ENCODE data around the gene EGFL6. TPM values are rescaled to one million over a fixed set of nuclear protein-coding genes. Genes with fewer than 3 reads are reported as not detected.

The EGFL6 gene, protein sequence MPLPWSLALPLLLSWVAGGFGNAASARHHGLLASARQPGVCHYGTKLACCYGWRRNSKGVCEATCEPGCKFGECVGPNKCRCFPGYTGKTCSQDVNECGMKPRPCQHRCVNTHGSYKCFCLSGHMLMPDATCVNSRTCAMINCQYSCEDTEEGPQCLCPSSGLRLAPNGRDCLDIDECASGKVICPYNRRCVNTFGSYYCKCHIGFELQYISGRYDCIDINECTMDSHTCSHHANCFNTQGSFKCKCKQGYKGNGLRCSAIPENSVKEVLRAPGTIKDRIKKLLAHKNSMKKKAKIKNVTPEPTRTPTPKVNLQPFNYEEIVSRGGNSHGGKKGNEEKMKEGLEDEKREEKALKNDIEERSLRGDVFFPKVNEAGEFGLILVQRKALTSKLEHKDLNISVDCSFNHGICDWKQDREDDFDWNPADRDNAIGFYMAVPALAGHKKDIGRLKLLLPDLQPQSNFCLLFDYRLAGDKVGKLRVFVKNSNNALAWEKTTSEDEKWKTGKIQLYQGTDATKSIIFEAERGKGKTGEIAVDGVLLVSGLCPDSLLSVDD
- under 1 TPM in 1 of 4 donors, not detected in 3; 0.22 TPM for total RNA-seq

DNA sequence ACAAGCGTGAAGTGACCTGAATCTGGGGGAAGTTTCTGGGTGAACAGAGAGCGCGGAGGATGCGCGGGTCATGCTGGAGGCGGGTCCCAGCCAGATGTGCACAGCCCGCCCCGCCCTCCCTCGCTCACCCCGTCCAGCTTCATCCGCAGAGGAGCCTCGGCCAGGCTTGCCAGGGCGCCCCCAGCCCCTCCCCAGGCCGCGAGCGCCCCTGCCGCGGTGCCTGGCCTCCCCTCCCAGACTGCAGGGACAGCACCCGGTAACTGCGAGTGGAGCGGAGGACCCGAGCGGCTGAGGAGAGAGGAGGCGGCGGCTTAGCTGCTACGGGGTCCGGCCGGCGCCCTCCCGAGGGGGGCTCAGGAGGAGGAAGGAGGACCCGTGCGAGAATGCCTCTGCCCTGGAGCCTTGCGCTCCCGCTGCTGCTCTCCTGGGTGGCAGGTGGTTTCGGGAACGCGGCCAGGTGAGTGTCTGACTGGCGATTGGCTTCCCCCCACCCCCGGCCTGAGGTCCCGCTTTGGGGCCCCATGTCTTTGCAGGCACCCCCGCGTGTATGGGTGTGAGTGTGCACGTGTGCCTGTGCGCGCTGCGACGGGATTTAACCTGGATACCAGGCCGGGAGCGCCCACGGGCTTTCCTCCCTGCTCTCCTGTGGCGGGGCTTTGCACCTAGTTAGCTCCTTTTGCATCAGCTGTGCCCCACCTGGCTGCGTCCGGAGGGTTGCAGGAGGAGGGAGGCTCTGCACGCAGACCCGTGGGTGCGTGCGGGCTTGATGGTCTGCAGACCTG lies at the start of gene EGFL6:
TSS of gene EGFL6 (plus strand) at position 123 of the 782 bp plus-strand sequence. CDS start at position 384, 261 bp downstream.
- no CpG with 5 or more reads among the region's 57 CpGs for WGBS, 2 donors (ENCODE audit: low coverage in 1 of 2)
- TF ChIP-seq POLR2AphosphoS5 (IDR thresholded peaks at IDR 0.05) (no peak), EP300 (IDR thresholded peaks at IDR 0.05) (no peak), POLR2A (IDR thresholded peaks at IDR 0.05) (no peak)
- TF ChIP-seq, protein P1, sequence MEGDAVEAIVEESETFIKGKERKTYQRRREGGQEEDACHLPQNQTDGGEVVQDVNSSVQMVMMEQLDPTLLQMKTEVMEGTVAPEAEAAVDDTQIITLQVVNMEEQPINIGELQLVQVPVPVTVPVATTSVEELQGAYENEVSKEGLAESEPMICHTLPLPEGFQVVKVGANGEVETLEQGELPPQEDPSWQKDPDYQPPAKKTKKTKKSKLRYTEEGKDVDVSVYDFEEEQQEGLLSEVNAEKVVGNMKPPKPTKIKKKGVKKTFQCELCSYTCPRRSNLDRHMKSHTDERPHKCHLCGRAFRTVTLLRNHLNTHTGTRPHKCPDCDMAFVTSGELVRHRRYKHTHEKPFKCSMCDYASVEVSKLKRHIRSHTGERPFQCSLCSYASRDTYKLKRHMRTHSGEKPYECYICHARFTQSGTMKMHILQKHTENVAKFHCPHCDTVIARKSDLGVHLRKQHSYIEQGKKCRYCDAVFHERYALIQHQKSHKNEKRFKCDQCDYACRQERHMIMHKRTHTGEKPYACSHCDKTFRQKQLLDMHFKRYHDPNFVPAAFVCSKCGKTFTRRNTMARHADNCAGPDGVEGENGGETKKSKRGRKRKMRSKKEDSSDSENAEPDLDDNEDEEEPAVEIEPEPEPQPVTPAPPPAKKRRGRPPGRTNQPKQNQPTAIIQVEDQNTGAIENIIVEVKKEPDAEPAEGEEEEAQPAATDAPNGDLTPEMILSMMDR (IDR thresholded peaks at IDR 0.05), result no peak
- H3K9me3 ChIP-seq, result no peaks in the 10 kb centered on the region
- no peaks in the 10 kb centered on the region for H3K36me3 ChIP-seq
- no peak within 1 kb of the TSS for H3K27ac ChIP-seq
- ATAC-seq, result no peak
- H3K27me3 ChIP-seq, result peaks cover 17% of the 10 kb centered on the region
- H3K4me3 ChIP-seq, result peak within 1 kb of the TSS in 1 of 2 donors; percentile 25
- peaks cover 0 to 10% (median 3%) of the 10 kb centered on the region in 3 donors for H3K4me1 ChIP-seq

DNA sequence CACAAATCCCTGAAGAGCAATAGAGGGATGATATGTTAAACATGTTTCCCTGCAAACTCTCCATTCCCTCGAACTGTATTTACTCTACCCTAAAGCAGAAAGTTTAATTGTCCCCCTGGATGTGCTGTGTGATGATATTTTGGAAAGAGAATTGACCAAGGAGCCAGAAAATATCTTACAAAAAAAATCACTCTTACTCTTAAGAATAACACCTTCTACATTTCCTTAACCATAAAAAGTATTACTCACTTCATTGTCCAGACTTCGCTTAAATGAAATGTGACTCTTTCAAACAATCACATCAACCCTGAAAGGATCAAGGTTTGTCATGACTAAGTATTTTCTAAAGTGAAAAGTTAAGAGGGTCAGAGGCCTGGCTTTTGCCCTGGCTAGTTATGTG lies 49.0 kb upstream of the EGFL6 start:
- 54 to 60% methylated on average over 1 to 2 of the region's 2 CpGs for WGBS, 2 donors (ENCODE audit: low coverage in 1 of 2)
- no peaks in the 10 kb centered on the region for H3K27me3 ChIP-seq
- no peak for ATAC-seq

DNA sequence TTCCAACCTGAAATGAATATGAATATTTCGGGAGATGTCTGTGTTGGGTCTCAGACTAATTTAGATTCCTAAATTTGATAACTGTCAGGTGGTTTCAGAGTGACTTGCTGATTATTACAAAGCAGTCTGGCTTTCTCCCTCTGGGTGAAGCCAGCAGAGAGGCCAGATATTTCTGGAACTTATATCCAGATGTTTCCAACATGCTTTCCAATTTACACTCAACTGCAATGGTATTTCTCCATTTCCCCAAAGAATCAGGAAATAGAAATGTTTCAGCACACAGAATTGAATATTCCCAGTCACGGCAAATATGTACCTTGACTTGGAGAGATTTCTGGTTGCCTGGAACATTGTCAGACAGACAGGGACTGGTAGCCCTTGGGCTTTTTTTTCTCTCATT lies 48.5 kb upstream of the EGFL6 start:
- no peaks in the 10 kb centered on the region for H3K27me3 ChIP-seq
- TF ChIP-seq POLR2AphosphoS5 (IDR thresholded peaks at IDR 0.05), result no peak
- TF ChIP-seq POLR2A (IDR thresholded peaks at IDR 0.05), result no peak
- no peak for TF ChIP-seq EP300 (IDR thresholded peaks at IDR 0.05)
- TF ChIP-seq, protein P1 (IDR thresholded peaks at IDR 0.05), result no peak
- H3K27ac ChIP-seq, result no peak overlapping the region
- H3K4me1 ChIP-seq, result no peaks in the 10 kb centered on the region
- 43 to 71% methylated on average over 2 of the region's 2 CpGs for WGBS, 2 donors (ENCODE audit: low coverage in 1 of 2)
- no peaks in the 10 kb centered on the region for H3K9me3 ChIP-seq
- H3K4me3 ChIP-seq, result no peak overlapping the region
- no peaks in the 10 kb centered on the region for H3K36me3 ChIP-seq
- no peak for ATAC-seq

More for the DNA sequence above, 49.0 kb upstream of the EGFL6 start:
- Histone ChIP-seq H3K36me3 (no peaks in the 10 kb centered on the region), H3K4me3 (no peak overlapping the region), H3K27ac (no peak overlapping the region), H3K4me1 (no peaks in the 10 kb centered on the region), H3K9me3 (no peaks in the 10 kb centered on the region)
- TF ChIP-seq, protein P1 (IDR thresholded peaks at IDR 0.05), result no peak
- TF ChIP-seq EP300 (IDR thresholded peaks at IDR 0.05), result no peak
- no peak for TF ChIP-seq POLR2AphosphoS5 (IDR thresholded peaks at IDR 0.05)
- TF ChIP-seq POLR2A (IDR thresholded peaks at IDR 0.05), result no peak

DNA sequence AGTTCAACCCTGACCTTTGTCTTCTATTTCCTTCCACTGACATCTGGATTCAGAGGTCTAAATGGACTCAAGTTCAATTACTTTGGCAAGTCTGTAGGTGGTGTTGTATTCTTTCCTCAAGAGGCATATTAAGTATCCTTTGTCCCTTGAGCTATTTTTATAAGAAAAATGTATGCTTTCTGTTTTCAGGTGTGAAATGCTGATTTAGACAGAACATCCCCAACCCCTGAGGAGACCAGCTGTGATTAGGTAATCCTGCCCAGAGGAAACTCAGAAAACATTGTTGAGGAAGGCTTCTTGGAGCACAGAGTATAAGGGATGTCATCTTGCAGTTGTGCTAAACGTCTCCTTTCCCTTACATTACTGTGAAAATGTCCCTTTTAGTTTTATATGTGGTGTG lies 46.6 kb upstream of the EGFL6 start:
- Histone ChIP-seq H3K27me3 (no peaks in the 10 kb centered on the region), H3K4me1 (no peaks in the 10 kb centered on the region), H3K27ac (no peak overlapping the region), H3K36me3 (no peaks in the 10 kb centered on the region), H3K9me3 (no peaks in the 10 kb centered on the region), H3K4me3 (no peak overlapping the region)
- no peak for ATAC-seq
- TF ChIP-seq POLR2A (IDR thresholded peaks at IDR 0.05), result no peak
- WGBS, 2 donors (ENCODE audit: low coverage in 1 of 2), result 44 to 75% methylated on average over 1 of the region's 1 CpG

DNA sequence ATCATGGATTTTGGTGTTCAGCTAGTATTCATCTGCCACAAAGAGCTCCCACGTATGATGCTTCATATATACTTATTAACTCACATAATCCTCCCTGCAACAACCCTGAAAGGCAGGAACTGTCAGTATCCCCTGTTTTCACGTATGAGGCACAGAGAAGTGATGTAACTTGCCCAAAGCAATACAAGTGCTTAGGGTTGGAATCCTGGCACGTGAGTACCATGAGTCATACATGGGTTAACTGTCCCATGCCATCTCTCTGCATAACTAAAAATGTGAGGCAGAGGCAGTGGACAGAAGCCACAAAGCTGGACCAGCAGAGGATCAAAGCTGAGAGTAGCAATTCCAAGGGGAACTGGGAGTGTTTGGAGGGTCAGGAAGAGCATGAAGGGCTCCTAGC lies 35.7 kb upstream of the EGFL6 start:
- ATAC-seq, result no peak

More for the DNA sequence above, 35.7 kb upstream of the EGFL6 start:
- no peak overlapping the region for H3K27ac ChIP-seq
- no peaks in the 10 kb centered on the region for H3K9me3 ChIP-seq
- no peak overlapping the region for H3K4me3 ChIP-seq
- TF ChIP-seq POLR2AphosphoS5 (IDR thresholded peaks at IDR 0.05) (no peak), EP300 (IDR thresholded peaks at IDR 0.05) (no peak)
- TF ChIP-seq, protein P1 (IDR thresholded peaks at IDR 0.05), result no peak
- WGBS, 2 donors (ENCODE audit: low coverage in 1 of 2), result 53 to 83% methylated on average over 1 to 3 of the region's 3 CpGs
- no peaks in the 10 kb centered on the region for H3K27me3 ChIP-seq
- no peaks in the 10 kb centered on the region for H3K36me3 ChIP-seq
- no peaks in the 10 kb centered on the region for H3K4me1 ChIP-seq

Measured in gastroesophageal sphincter (tissue), 4 donors.